ENCODE measurements around the gene CELF2. TPM values are rescaled to one million over a fixed set of nuclear protein-coding genes. Genes with fewer than 3 reads are reported as not detected.

CELF2 gene
- total RNA-seq, 1 experiment from 2014 or later, result not detected

DNA sequence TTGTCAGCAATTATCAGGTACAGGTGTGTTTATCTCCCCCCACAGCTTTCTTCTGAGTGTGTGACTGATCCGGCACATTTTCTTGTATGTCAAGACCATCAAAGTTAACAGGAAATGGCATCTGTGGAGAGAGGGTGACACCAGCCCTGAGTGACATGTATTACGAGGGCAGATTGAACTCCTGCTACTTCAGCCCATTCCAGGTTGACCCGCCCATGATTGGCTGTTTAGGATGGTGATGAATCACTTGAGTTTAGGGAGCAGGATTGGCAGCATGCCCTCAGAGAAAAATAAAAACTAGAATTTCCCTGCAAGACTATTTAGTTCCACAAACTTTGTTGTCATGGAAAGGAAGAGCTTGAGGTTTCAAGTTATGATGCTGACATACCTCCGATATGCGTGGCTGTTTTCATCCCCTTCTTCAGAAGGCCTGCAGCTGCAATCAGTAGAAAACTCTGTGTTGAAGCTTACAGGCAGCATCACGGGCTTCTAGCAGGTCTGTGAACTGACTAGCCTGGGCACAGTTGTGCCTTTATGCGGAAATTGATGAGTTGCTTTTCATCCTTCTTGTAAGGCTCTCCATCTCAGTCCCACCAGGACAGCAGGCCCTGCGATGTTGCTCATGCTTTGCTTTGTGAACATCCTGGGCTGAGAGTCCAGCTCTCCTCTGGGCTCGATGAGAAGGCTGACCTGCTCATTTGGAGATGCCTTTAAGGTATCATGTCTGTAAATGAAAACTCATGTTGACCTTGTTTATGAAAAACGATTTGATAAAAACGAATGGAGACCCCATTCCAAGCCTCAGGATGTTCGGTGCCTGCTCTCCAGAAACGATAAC lies 8.0 kb upstream of the CELF2 start:
- Mint-ChIP-seq H3K9me3 (ENCODE audit: low read depth, unreplicated experiment) (peaks cover 11% of the 10 kb centered on the region), H3K27me3 (ENCODE audit: unreplicated experiment) (peaks cover 16% of the 10 kb centered on the region), H3K27ac (ENCODE audit: unreplicated experiment) (no peak overlapping the region), H3K4me3 (ENCODE audit: low read depth, unreplicated experiment) (no peak overlapping the region), H3K4me1 (ENCODE audit: low read depth, unreplicated experiment) (no peaks in the 10 kb centered on the region), H3K36me3 (ENCODE audit: insufficient read depth, unreplicated experiment) (no peaks in the 10 kb centered on the region)
- no peak for TF ChIP-seq CTCF (IDR thresholded peaks at IDR 0.05; ENCODE audit: unreplicated experiment)
- intact Hi-C loops (cut with micrococcal nuclease; ENCODE audit: unreplicated experiment), result no loop called here
- CTCF ChIA-PET, result interaction anchor here (0.6 kb wide), 1 partner anchor 1401 kb away, joined by 5 read pairs; no protein-coding TSS in a partner anchor
- no peak for DNase-seq
- BruUV-seq (replicated peaks), result no TSS peak

DNA sequence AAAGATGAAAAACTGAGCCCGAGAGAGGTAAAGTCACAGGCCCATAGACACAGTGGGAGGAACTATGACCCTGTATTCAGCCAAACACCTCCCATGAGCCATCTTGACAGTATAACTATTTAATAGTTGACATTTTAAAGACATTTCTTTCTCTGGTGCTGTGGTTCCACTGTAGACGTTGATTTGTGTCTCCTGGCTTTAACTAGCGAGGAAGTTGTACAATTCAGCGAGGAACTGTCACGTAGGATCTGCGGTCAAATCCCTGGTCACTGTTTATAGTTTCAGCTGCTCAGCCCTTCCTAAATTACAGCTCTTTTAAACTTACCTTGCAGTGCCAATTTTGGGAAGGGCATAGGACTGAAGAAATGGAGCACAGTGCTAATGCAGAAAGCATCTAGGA lies 7.1 kb upstream of the CELF2 start:
- H3K9me3 Mint-ChIP-seq (ENCODE audit: low read depth, unreplicated experiment), result peaks cover 9% of the 10 kb centered on the region
- no peak for TF ChIP-seq CTCF (IDR thresholded peaks at IDR 0.05; ENCODE audit: unreplicated experiment)
- H3K36me3 Mint-ChIP-seq (ENCODE audit: insufficient read depth, unreplicated experiment), result no peaks in the 10 kb centered on the region
- H3K4me1 Mint-ChIP-seq (ENCODE audit: low read depth, unreplicated experiment), result no peaks in the 10 kb centered on the region
- H3K27ac Mint-ChIP-seq (ENCODE audit: unreplicated experiment), result no peak overlapping the region
- no TSS peak for BruUV-seq (replicated peaks)
- intact Hi-C loops (cut with micrococcal nuclease; ENCODE audit: unreplicated experiment), result no loop called here
- CTCF ChIA-PET, result interaction anchor here (0.6 kb wide), 1 partner anchor 1402 kb away, joined by 5 read pairs; no protein-coding TSS in a partner anchor
- peaks cover 16% of the 10 kb centered on the region for H3K27me3 Mint-ChIP-seq (ENCODE audit: unreplicated experiment)
- DNase-seq, result no peak
- H3K4me3 Mint-ChIP-seq (ENCODE audit: low read depth, unreplicated experiment), result no peak overlapping the region

GRCh38 chr10:11011436-11011835 lies 6.2 kb upstream of the CELF2 start:
- Mint-ChIP-seq H3K27ac (ENCODE audit: unreplicated experiment) (no peak overlapping the region), H3K27me3 (ENCODE audit: unreplicated experiment) (peaks cover 16% of the 10 kb centered on the region), H3K9me3 (ENCODE audit: low read depth, unreplicated experiment) (peaks cover 9% of the 10 kb centered on the region), H3K4me1 (ENCODE audit: low read depth, unreplicated experiment) (no peaks in the 10 kb centered on the region), H3K4me3 (ENCODE audit: low read depth, unreplicated experiment) (no peak overlapping the region), H3K36me3 (ENCODE audit: insufficient read depth, unreplicated experiment) (no peaks in the 10 kb centered on the region)
- intact Hi-C loops (cut with micrococcal nuclease; ENCODE audit: unreplicated experiment), result no loop called here
- no peak for DNase-seq
- TF ChIP-seq CTCF (IDR thresholded peaks at IDR 0.05; ENCODE audit: unreplicated experiment), result no peak
- CTCF ChIA-PET, result no interaction called here
- BruUV-seq (replicated peaks), result no TSS peak

DNA sequence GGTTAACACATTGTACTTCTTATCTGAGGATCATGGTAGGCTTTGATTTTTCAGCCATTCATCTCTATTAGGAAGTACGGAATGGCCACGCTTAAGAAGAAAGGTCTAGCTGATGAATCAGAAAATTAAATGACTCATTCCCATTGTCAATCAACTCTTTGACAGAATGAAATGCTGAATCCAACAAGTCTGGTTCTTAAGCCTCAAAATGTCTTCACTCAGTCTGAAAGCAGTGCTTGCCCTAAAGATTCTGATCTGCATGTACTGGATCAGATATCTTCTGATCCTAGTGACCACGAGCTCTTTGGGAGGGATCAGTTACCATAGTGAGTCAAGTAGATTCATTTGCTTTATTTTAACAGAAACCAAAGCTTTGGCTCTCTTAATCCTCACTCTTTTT lies 5.7 kb upstream of the CELF2 start:
- no peak for TF ChIP-seq CTCF (IDR thresholded peaks at IDR 0.05; ENCODE audit: unreplicated experiment)
- DNase-seq, result no peak
- Mint-ChIP-seq H3K27ac (ENCODE audit: unreplicated experiment) (no peak overlapping the region), H3K4me1 (ENCODE audit: low read depth, unreplicated experiment) (no peaks in the 10 kb centered on the region), H3K4me3 (ENCODE audit: low read depth, unreplicated experiment) (no peak overlapping the region), H3K27me3 (ENCODE audit: unreplicated experiment) (peaks cover 16% of the 10 kb centered on the region), H3K9me3 (ENCODE audit: low read depth, unreplicated experiment) (peaks cover 9% of the 10 kb centered on the region), H3K36me3 (ENCODE audit: insufficient read depth, unreplicated experiment) (no peaks in the 10 kb centered on the region)
- intact Hi-C loops (cut with micrococcal nuclease; ENCODE audit: unreplicated experiment), result no loop called here
- CTCF ChIA-PET, result no interaction called here
- no TSS peak for BruUV-seq (replicated peaks)
